ENCODE measurements around the gene VAV2. TPM values are rescaled to one million over a fixed set of nuclear protein-coding genes. Genes with fewer than 3 reads are reported as not detected.

VAV2 gene
- total and polyA plus RNA-seq, 9 of the 15 experiments (the other 6 are each of a cell fraction or from before 2014, with no cell fraction given) = 0.01 to 2.7 (median 1.0) TPM; not detected in 1

GRCh38 chr9:133822430-133823065 lies 169.6 kb downstream of the VAV2 start (continued):
- TF ChIP-seq SIN3A (IDR thresholded peaks at IDR 0.05; ENCODE audit: borderline replicate concordance in 2 of 2, control insufficient read depth in 1 of 2, low read depth in 2 of 2, low read length in 2 of 2) (no peak), KLF13 (tag; IDR thresholded peaks at IDR 0.05; ENCODE audit: borderline replicate concordance, low read depth) (no peak), LARP7 (IDR thresholded peaks at IDR 0.05) (no peak), ZC3H4 (CRISPR knock-in tag; IDR thresholded peaks at IDR 0.05; ENCODE audit: borderline replicate concordance) (no peak), KDM1A (IDR thresholded peaks at IDR 0.05) (peak; percentile 39 to 45; a peak in 2 of 4 replicates), E2F5 (CRISPR knock-in tag; IDR thresholded peaks at IDR 0.05) (no peak), NR3C1 (CRISPR knock-in tag; IDR thresholded peaks at IDR 0.05) (no peak), MIER1 (IDR thresholded peaks at IDR 0.05; ENCODE audit: low read depth) (no peak), GATA2 (CRISPR knock-in tag; IDR thresholded peaks at IDR 0.05) (no peak), RHOXF2B (CRISPR knock-in tag; conservative IDR thresholded peaks at IDR 0.05) (no peak), ZNF668 (CRISPR knock-in tag; IDR thresholded peaks at IDR 0.05) (no peak)

Measured in K562 (cell line).